ENCODE measurements around the gene NTRK2. TPM values are rescaled to one million over a fixed set of nuclear protein-coding genes. Genes with fewer than 3 reads are reported as not detected.

NTRK2 gene
- total and polyA plus RNA-seq, 7 donors = 0.46 to 3.0 (median 2.1) TPM

- intact Hi-C loops (cut with DNase I) = no loop called here
Observed at GRCh38 chr9:84698323-84698722, 28.8 kb downstream of the NTRK2 start.

GRCh38 chr9:84699984-84700383, 30.5 kb downstream of the NTRK2 start:
- H3K27ac ChIP-seq = no peak overlapping the region
- H3K4me1 ChIP-seq = no peaks in the 10 kb centered on the region
- H3K36me3 ChIP-seq = no peaks in the 10 kb centered on the region
- no peaks in the 10 kb centered on the region for H3K27me3 ChIP-seq
- no peak overlapping the region for H3K4me3 ChIP-seq
- DNase-seq = no peak
- no peaks in the 10 kb centered on the region for H3K9me3 ChIP-seq
- 73 to 86% methylated on average over 1 of the region's 1 CpG for WGBS, 2 donors
- TF ChIP-seq POLR2AphosphoS5 (IDR thresholded peaks at IDR 0.05) (no peak), EP300 (IDR thresholded peaks at IDR 0.05) (no peak), CTCF (IDR thresholded peaks at IDR 0.05) (no peak), POLR2A (IDR thresholded peaks at IDR 0.05) (no peak)
- intact Hi-C loops (cut with DNase I) = no loop called here

More at GRCh38 chr9:84698323-84698722, 28.8 kb downstream of the NTRK2 start:
- no peaks in the 10 kb centered on the region for H3K36me3 ChIP-seq
- H3K27ac ChIP-seq = no peak overlapping the region
- WGBS, 2 donors = 84 to 95% methylated on average over 2 of the region's 2 CpGs
- TF ChIP-seq POLR2A (IDR thresholded peaks at IDR 0.05) (no peak), POLR2AphosphoS5 (IDR thresholded peaks at IDR 0.05) (no peak), EP300 (IDR thresholded peaks at IDR 0.05) (no peak), CTCF (IDR thresholded peaks at IDR 0.05) (no peak)
- H3K4me1 ChIP-seq = no peaks in the 10 kb centered on the region
- H3K9me3 ChIP-seq = no peaks in the 10 kb centered on the region
- no peak overlapping the region for H3K4me3 ChIP-seq
- DNase-seq = no peak
- no peaks in the 10 kb centered on the region for H3K27me3 ChIP-seq

- no peaks in the 10 kb centered on the region for H3K36me3 ChIP-seq
- no peak for DNase-seq
- no peak overlapping the region for H3K27ac ChIP-seq
- H3K4me3 ChIP-seq = no peak overlapping the region
- intact Hi-C loops (cut with DNase I) = no loop called here
- 90 to 92% methylated on average over 6 of the region's 6 CpGs for WGBS, 2 donors
- H3K27me3 ChIP-seq = no peaks in the 10 kb centered on the region
- H3K4me1 ChIP-seq = no peaks in the 10 kb centered on the region
- H3K9me3 ChIP-seq = no peaks in the 10 kb centered on the region
- TF ChIP-seq POLR2A (IDR thresholded peaks at IDR 0.05) = no peak
- TF ChIP-seq POLR2AphosphoS5 (IDR thresholded peaks at IDR 0.05) = no peak
- TF ChIP-seq CTCF (IDR thresholded peaks at IDR 0.05) = no peak
- no peak for TF ChIP-seq EP300 (IDR thresholded peaks at IDR 0.05)
Observed at GRCh38 chr9:84701801-84702200, 32.3 kb downstream of the NTRK2 start.

- Histone ChIP-seq H3K4me1 (no peaks in the 10 kb centered on the region), H3K27me3 (peaks cover 0 to 1% (median 0%) of the 10 kb centered on the region in 3 donors), H3K36me3 (no peaks in the 10 kb centered on the region), H3K9me3 (no peaks in the 10 kb centered on the region), H3K4me3 (no peak overlapping the region), H3K27ac (no peak overlapping the region)
- DNase-seq = no peak
- no peak for TF ChIP-seq EP300 (IDR thresholded peaks at IDR 0.05)
- intact Hi-C loops (cut with DNase I) = no loop called here
- 67 to 78% methylated on average over 1 of the region's 1 CpG for WGBS, 2 donors
Observed at GRCh38 chr9:84702471-84702870, 32.9 kb downstream of the NTRK2 start.

- Histone ChIP-seq H3K27ac (no peak overlapping the region), H3K9me3 (no peaks in the 10 kb centered on the region), H3K27me3 (peaks cover 0 to 8% (median 0%) of the 10 kb centered on the region in 3 donors), H3K36me3 (no peaks in the 10 kb centered on the region), H3K4me3 (no peak overlapping the region), H3K4me1 (no peaks in the 10 kb centered on the region)
- TF ChIP-seq CTCF (IDR thresholded peaks at IDR 0.05) = no peak
- TF ChIP-seq POLR2AphosphoS5 (IDR thresholded peaks at IDR 0.05) = no peak
- no peak for TF ChIP-seq POLR2A (IDR thresholded peaks at IDR 0.05)
- no peak for TF ChIP-seq EP300 (IDR thresholded peaks at IDR 0.05)
- intact Hi-C loops (cut with DNase I) = no loop called here
- no peak for DNase-seq
Observed at GRCh38 chr9:84703793-84704192, 34.3 kb downstream of the NTRK2 start.
